RWPE1 (cell line): Measurements from ENCODE around the gene PEDS1.
A peak's percentile ranks its signal among the peaks of the same experiment; 100 is the strongest.

Experiments used
- CTCF ChIA-PET: fragments of 350-600 bp; sonication (Branson Sonifier 250); formaldehyde crosslinking; extraction: SDS; loops from one replicate; lab custom pipeline; 2021; lab: Yijun Ruan, JAX
- POLR2A ChIA-PET: fragments of 400-600 bp; formaldehyde crosslinking; extraction: SDS; loops from one replicate; lab custom pipeline; 2020; ENCODE audit warnings: antibody characterized with exemption; ENCODE audit not compliant: low non-redundant PET; lab: Yijun Ruan, JAX
- DNase-seq: peaks from one replicate; pipeline ENCODE4 v3.0.0; 2012; ENCODE audit warnings: low spot score
- H3K27ac ChIP-seq: fragments of 450-650 bp; 2 replicates; pipeline ENCODE4 v1.5.1; 2017
- TF ChIP-seq, protein P1 (sequence below): fragments of 450-650 bp; conservative IDR thresholded peaks from 2 replicates; pipeline ENCODE4 v1.5.1; 2017; ENCODE audit warnings: low read depth, mild to moderate bottlenecking

Gene PEDS1

DNA sequence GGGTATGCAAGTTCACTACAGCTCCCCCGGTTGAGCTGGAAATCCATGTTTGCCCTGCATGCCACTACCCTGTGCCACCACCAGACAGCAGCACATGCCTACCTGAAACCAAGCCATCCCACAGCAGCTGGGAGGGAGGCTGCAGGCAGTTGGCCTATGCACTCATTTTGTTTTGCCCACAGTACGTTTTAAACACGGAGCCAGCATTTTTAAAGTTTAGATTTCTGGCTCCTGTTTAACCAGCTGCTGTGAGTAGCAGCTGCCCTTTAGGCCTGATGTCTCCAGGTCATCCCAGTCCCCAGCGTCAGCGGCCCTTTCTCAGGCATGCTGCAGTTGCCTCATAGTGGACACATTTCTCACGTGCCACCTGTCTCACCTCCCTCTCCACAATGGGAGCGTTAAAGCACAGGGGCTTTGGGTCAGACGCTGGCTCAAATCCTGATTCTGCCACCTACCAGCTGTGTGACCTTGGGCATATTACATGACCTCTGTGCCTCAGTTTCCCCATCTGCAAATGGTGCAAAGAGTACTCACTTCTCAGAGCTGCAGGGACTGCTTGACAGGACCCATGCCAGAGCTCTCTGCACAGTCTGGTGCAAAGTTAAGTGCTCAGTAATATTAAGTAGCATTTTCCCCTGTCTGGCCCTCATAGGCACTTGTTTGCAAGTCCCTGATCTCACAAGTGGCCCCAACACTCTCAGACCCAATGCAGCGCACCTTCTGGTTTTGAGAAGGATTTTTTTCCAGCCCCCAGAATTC, 32.4 kb downstream of the PEDS1 start:
- ChIA-PET POLR2A (interaction anchor here (1.0 to 2.7 kb wide), 4 partner anchors 23 to 45 kb away, joined by 3 to 25 read pairs (median 3); partner anchors contain the start of gene PEDS1), CTCF (interaction anchor here (0.5 to 6.2 kb wide), 31 partner anchors 9 to 566 kb away, joined by 3 to 126 read pairs (median 7); partner anchors contain the start of genes PEDS1 and UBE2V1)
- TF ChIP-seq, protein P1, sequence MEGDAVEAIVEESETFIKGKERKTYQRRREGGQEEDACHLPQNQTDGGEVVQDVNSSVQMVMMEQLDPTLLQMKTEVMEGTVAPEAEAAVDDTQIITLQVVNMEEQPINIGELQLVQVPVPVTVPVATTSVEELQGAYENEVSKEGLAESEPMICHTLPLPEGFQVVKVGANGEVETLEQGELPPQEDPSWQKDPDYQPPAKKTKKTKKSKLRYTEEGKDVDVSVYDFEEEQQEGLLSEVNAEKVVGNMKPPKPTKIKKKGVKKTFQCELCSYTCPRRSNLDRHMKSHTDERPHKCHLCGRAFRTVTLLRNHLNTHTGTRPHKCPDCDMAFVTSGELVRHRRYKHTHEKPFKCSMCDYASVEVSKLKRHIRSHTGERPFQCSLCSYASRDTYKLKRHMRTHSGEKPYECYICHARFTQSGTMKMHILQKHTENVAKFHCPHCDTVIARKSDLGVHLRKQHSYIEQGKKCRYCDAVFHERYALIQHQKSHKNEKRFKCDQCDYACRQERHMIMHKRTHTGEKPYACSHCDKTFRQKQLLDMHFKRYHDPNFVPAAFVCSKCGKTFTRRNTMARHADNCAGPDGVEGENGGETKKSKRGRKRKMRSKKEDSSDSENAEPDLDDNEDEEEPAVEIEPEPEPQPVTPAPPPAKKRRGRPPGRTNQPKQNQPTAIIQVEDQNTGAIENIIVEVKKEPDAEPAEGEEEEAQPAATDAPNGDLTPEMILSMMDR: peak; percentile 99
- H3K27ac ChIP-seq: peak overlapping the region; percentile 56
- DNase-seq: peak; percentile 91

DNA sequence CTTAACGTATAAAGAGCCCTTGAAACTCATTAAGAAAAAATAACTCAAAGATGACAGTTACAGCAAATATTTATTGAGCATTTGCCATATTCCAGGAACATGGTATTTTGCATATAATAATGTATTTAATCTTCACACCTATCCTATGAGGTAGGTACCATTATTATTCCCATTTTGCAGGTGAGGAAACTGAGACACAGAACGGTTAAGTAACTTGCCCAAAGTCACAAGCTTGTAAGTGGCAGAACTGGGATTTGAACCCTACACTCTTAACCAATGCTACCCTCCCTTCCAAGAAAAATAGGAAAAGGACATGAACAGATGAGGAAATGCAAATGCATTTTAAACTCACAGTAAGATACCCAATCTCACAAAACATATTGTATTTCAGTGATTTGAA, 35.3 kb downstream of the PEDS1 start:
- CTCF ChIA-PET: interaction anchor here (0.6 to 6.2 kb wide), 5 partner anchors 33 to 467 kb away, joined by 3 to 126 read pairs (median 89); partner anchors contain the start of gene PEDS1

GRCh38 chr20:50116368-50116999, 37.0 kb downstream of the PEDS1 start:
- ChIA-PET POLR2A (interaction anchor here (1.2 to 1.5 kb wide), 3 partner anchors 21 to 53 kb away, joined by 3 to 9 read pairs (median 3); partner anchors contain the start of gene PEDS1), CTCF (interaction anchor here (0.5 to 2.4 kb wide), 13 partner anchors 36 to 1417 kb away, joined by 3 to 14 read pairs (median 3); partner anchors contain the start of gene PEDS1)
- TF ChIP-seq, protein P1: no peak
- peak overlapping the region; percentile 48 for H3K27ac ChIP-seq
- DNase-seq: no peak

More for the DNA sequence above, 35.3 kb downstream of the PEDS1 start:
- TF ChIP-seq, protein P1: no peak
- no peak for DNase-seq
- H3K27ac ChIP-seq: no peak overlapping the region
- POLR2A ChIA-PET: no interaction called here

DNA sequence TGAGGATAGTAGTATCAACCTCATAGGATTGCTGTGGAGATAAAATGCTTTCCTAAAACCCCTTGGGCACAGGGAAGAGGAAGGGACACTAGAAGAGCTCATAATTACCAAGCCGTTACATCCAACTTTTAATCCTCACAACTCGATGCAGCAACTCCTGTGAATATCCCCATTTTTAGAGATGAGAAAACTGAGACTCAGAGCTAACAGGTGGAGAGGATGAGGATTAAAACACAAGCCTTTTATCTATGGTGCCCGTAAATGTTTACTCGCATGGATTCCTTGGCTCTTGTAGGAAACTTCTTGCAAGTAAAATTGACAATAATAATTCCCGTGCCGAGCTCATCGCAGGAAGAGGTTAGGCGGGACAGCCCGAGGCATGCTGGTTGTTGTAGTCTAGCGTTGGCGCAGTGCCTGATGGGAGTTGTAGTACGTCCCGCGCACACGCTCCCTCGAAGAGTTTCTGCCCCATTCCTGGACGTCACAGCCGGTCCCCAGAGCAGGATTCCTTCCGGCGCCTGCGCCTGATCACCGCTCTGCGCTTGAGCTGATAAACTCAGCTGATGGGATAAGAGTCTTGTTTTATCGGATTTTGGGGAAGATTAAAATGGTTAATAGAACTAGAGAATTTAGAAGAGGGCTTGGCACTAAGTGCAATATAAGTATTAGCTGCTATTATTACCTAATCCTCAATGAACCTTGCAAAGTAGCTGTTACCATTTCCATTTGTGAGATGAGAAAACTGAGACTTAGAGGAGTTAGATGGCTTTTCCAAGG, 37.7 kb downstream of the PEDS1 start:
- peak; percentile 98 for DNase-seq
- TF ChIP-seq, protein P1: no peak
- peak overlapping the region; percentile 48 for H3K27ac ChIP-seq
- POLR2A ChIA-PET: interaction anchor here (1.2 to 1.5 kb wide), 3 partner anchors 22 to 53 kb away, joined by 3 to 9 read pairs (median 3); partner anchors contain the start of gene PEDS1
- CTCF ChIA-PET: interaction anchor here (0.5 to 2.4 kb wide), 13 partner anchors 37 to 1418 kb away, joined by 3 to 14 read pairs (median 3); partner anchors contain the start of gene PEDS1

GRCh38 chr20:50115041-50115512, 38.4 kb downstream of the PEDS1 start:
- TF ChIP-seq, protein P1: no peak
- ChIA-PET POLR2A (interaction anchor here (1.5 kb wide), 1 partner anchor 38 kb away, joined by 9 read pairs; the partner anchor contains the start of gene PEDS1), CTCF (interaction anchor here (0.6 to 2.4 kb wide), 6 partner anchors 38 to 136 kb away, joined by 3 to 14 read pairs (median 7); partner anchors contain the start of gene PEDS1)
- no peak for DNase-seq
- H3K27ac ChIP-seq: peak overlapping the region; percentile 47
